HCT116 (cell line): ENCODE results near the gene CYP2S1. TPM values are rescaled to one million over a fixed set of nuclear protein-coding genes. Genes with fewer than 3 reads are reported as not detected.
A peak's percentile ranks its signal among the peaks of the same experiment; 100 is the strongest.

Experiments
- ATAC-seq: fragments of 200-7000 bp; cut with Tn5 transposase; 2 replicates; pipeline ENCODE4 v1.9.1; 2020; ENCODE audit warnings: mild to moderate bottlenecking, moderate library complexity
- BruUV-seq: library from RNA; stranded (reverse); fragments of 400-500 nt; replicated peaks from 2 replicates; lab custom pipeline; 2021; lab: Mats Ljungman, UMichigan
- CTCF ChIA-PET: fragments of 300-600 bp; sonication (Branson Sonifier 250); formaldehyde crosslinking; loops from one replicate; lab custom pipeline; 2021; ENCODE audit warnings: antibody characterized with exemption; lab: Charles Lee
- POLR2A ChIA-PET: fragments of 300-600, 350-600 bp; sonication (Branson Sonifier 250); formaldehyde crosslinking; loops from one replicate; lab custom pipeline; 2021; ENCODE audit warnings: antibody characterized with exemption; lab: Charles Lee
- RAD21 ChIA-PET, 2 experiments: fragments of 300-600 bp; sonication (Branson Sonifier 250); formaldehyde crosslinking; loops; one replicate each; lab custom pipeline; 2023; ENCODE audit warnings: low total read pairs in 2 of 2; ENCODE audit not compliant: uncharacterized antibody in 2 of 2, unreplicated experiment in 2 of 2, low non-redundant PET in 1 of 2; lab: Charles Lee
- DNase-seq: peaks from one replicate; pipeline ENCODE4 v3.0.0-alpha.2; 2010; ENCODE audit warnings: low read depth, low spot score
- H2AFZ ChIP-seq: fragments of 200-600 bp; shearing (Covaris generic), sonication (generic); 2 replicates; pipeline ENCODE4 v1.6.1; 2017; ENCODE audit warnings: low read depth, mixed run types, mixed read lengths, antibody characterized with exemption, low read length; ENCODE audit not compliant: poor library complexity, severe bottlenecking
- H3K27ac ChIP-seq: 2 replicates; pipeline ENCODE4 v1.5.1; 2012; ENCODE audit warnings: low read depth, low read length
- H3K27me3 ChIP-seq: fragments of 200-600 bp; sonication (generic); 2 replicates; pipeline ENCODE4 v1.6.1; 2016; ENCODE audit warnings: mixed run types, low read length, mixed read lengths; ENCODE audit not compliant: insufficient read depth
- H3K36me3 ChIP-seq, 2 experiments: fragments of 200-500 bp in 1 of 2; fragments of 200-600 bp in 1 of 2; sonication (Bioruptor generic) in 1 of 2; sonication (generic) in 1 of 2; 2 replicates each; pipeline versions ENCODE4 v1.5.1 to v1.6.1; 2014 to 2016; ENCODE audit warnings: low read length in 2 of 2, inconsistent platforms in 1 of 2, mixed read lengths in 1 of 2, mixed run types in 1 of 2; ENCODE audit not compliant: insufficient read depth in 2 of 2, control insufficient read depth in 1 of 2
- H3K4me1 ChIP-seq, 2 experiments: fragments of 200-600 bp in 1 of 2; sonication (generic) in 1 of 2; 2 replicates each; pipeline versions ENCODE4 v1.5.1 to v1.6.1; 2012 to 2017; ENCODE audit warnings: low read length in 2 of 2, inconsistent platforms in 1 of 2, mild to moderate bottlenecking in 1 of 2, mixed read lengths in 1 of 2, mixed run types in 1 of 2, moderate library complexity in 1 of 2; ENCODE audit not compliant: insufficient read depth in 2 of 2, control insufficient read depth in 1 of 2
- H3K4me2 ChIP-seq: fragments of 200-600 bp; sonication (generic); 2 replicates; pipeline ENCODE4 v1.6.1; 2017; ENCODE audit warnings: mixed run types, low read length, mixed read lengths
- H3K4me3 ChIP-seq, 2 experiments: fragments of 200-600 bp in 1 of 2; sonication (generic) in 1 of 2; replicated peaks in 1 of 2; 2 replicates each; pipeline ENCODE4 v1.5.1; 2011 to 2016; ENCODE audit warnings: low read length in 2 of 2, control low read depth in 1 of 2, low read depth in 1 of 2, mild to moderate bottlenecking in 1 of 2, mixed read lengths in 1 of 2, mixed run types in 1 of 2
- H3K79me2 ChIP-seq: fragments of 200-600 bp; sonication (generic); 2 replicates; pipeline ENCODE4 v1.6.1; 2017; ENCODE audit warnings: mild to moderate bottlenecking, mixed run types, low read length, moderate library complexity, mixed read lengths; ENCODE audit not compliant: insufficient read depth
- H3K9ac ChIP-seq: fragments of 200-600 bp; sonication (generic); 2 replicates; pipeline ENCODE4 v1.6.1; 2016; ENCODE audit warnings: low read length, mixed read lengths
- H3K9me2 ChIP-seq: fragments of 200-600 bp; sonication (generic), shearing (Covaris generic); 2 replicates; pipeline ENCODE4 v1.6.1; 2017; ENCODE audit warnings: mixed run types, mild to moderate bottlenecking, moderate library complexity; ENCODE audit not compliant: insufficient read depth
- H3K9me3 ChIP-seq, 2 experiments: fragments of 200-500 bp in 1 of 2; fragments of 200-600 bp in 1 of 2; sonication (Bioruptor generic) in 1 of 2; sonication (generic) in 1 of 2; 2 replicates each; pipeline ENCODE4 v1.6.1; 2014 to 2017; ENCODE audit warnings: low read length in 2 of 2, mixed read lengths in 2 of 2, inconsistent platforms in 1 of 2, low read depth in 1 of 2, mild to moderate bottlenecking in 1 of 2, mixed run types in 1 of 2, moderate library complexity in 1 of 2; ENCODE audit not compliant: control insufficient read depth in 1 of 2, insufficient read depth in 1 of 2
- H4K20me1 ChIP-seq: fragments of 200-600 bp; sonication (generic), shearing (Covaris generic); 2 replicates; pipeline ENCODE4 v1.6.1; 2017; ENCODE audit warnings: mixed run types, mild to moderate bottlenecking, moderate library complexity; ENCODE audit not compliant: insufficient read depth
- ATF3 ChIP-seq: IDR thresholded peaks from 2 replicates; pipeline ENCODE4 v1.6.1; 2012
- CBX3 ChIP-seq: IDR thresholded peaks from 2 replicates; pipeline ENCODE4 v1.6.1; 2012; ENCODE audit warnings: low read depth
- EGR1 ChIP-seq: IDR thresholded peaks from 2 replicates; pipeline ENCODE4 v1.6.1; 2012; ENCODE audit warnings: low read depth
- EZH2 ChIP-seq: fragments of 200-600 bp; sonication (generic); IDR thresholded peaks from 2 replicates; pipeline ENCODE4 v1.6.1; 2017; ENCODE audit warnings: antibody characterized with exemption, mixed run types
- POLR2A ChIP-seq: IDR thresholded peaks from 2 replicates; pipeline ENCODE4 v1.7.0; 2011; ENCODE audit warnings: borderline replicate concordance; ENCODE audit not compliant: insufficient read depth, insufficient read length; ENCODE audit errors: extremely low read depth
- POLR2AphosphoS5 ChIP-seq: IDR thresholded peaks from 2 replicates; pipeline ENCODE4 v1.6.1; 2011; ENCODE audit warnings: mild to moderate bottlenecking, low read depth, low read length, moderate library complexity
- SIN3A ChIP-seq: IDR thresholded peaks from 2 replicates; pipeline ENCODE4 v1.6.1; 2012; ENCODE audit warnings: low read depth
- SP1 ChIP-seq: IDR thresholded peaks from 2 replicates; pipeline ENCODE4 v1.6.1; 2012; ENCODE audit warnings: low read depth
- SRF ChIP-seq: IDR thresholded peaks from 2 replicates; pipeline ENCODE4 v1.6.1; 2012; ENCODE audit warnings: low read depth
- YY1 ChIP-seq: IDR thresholded peaks from 2 replicates; pipeline ENCODE4 v1.6.1; 2011; ENCODE audit warnings: low read length, low read depth, moderate library complexity, mild to moderate bottlenecking; ENCODE audit not compliant: insufficient replicate concordance; ENCODE audit errors: extremely low read depth
- intact Hi-C: fragments of 100-400 bp; cut with micrococcal nuclease; formaldehyde crosslinking; loops from 2 replicates; pipeline ENCODE4 v1.10.0; 2022
- total RNA-seq: library from RNA; stranded (reverse); gene quantifications from one replicate; pipeline ENCODE4 v1.2.1, GENCODE V29; 2021; ENCODE audit not compliant: unreplicated experiment
- TF ChIP-seq, protein P1 (sequence below), 3 experiments: fragments of 200-600 bp in 1 of 3; sonication (generic) in 1 of 3; IDR thresholded peaks in 2 of 3; conservative IDR thresholded peaks in 1 of 3; 2 replicates each; pipeline ENCODE4 v1.5.1; 2012 to 2017; ENCODE audit warnings: low read depth in 2 of 3, low read length in 2 of 3, antibody characterized with exemption in 1 of 3, borderline replicate concordance in 1 of 3, control low read depth in 1 of 3, mild to moderate bottlenecking in 1 of 3, mixed read lengths in 1 of 3, mixed run types in 1 of 3, moderate library complexity in 1 of 3; ENCODE audit not compliant: insufficient read depth in 1 of 3

The CYP2S1 gene
- total RNA-seq, 1 experiment from 2014 or later, result 17.6 TPM

GRCh38 chr19:41248895-41249294, 55.9 kb downstream of the CYP2S1 start:
- TF ChIP-seq SP1 (no peak), EZH2 (no peak), POLR2A (no peak)
- no peaks in the 10 kb centered on the region for H3K9me2 ChIP-seq
- no peak overlapping the region for H3K4me3 ChIP-seq
- peaks cover 0 to 50% of the 10 kb centered on the region in 2 experiments; a peak in 3 of 4 replicates for H3K36me3 ChIP-seq
- RAD21 ChIA-PET, result no interaction called here
- no peak overlapping the region for H3K9ac ChIP-seq
- CTCF ChIA-PET, result interaction anchor here (1.1 to 1.8 kb wide), 2 partner anchors 14 to 45 kb away, joined by 6 to 9 read pairs; no protein-coding TSS in a partner anchor
- POLR2A ChIA-PET, result interaction anchor here (1.2 kb wide), 1 partner anchor 20 kb away, joined by 3 read pairs; no protein-coding TSS in a partner anchor
- BruUV-seq, result no TSS peak
- H4K20me1 ChIP-seq, result no peaks in the 10 kb centered on the region
- intact Hi-C loops, result no loop called here
- H3K79me2 ChIP-seq, result no peaks in the 10 kb centered on the region
- ATAC-seq (peak; percentile 51; the same call in 1 of the 2 replicates), DNase-seq (no peak)
- H2AFZ ChIP-seq, result no peak overlapping the region
- H3K27me3 ChIP-seq, result no peaks in the 10 kb centered on the region
- H3K4me2 ChIP-seq, result no peak overlapping the region
- no peaks in the 10 kb centered on the region for H3K4me1 ChIP-seq
- H3K27ac ChIP-seq, result no peak overlapping the region
- no peaks in the 10 kb centered on the region; a peak in 1 of 4 replicates for H3K9me3 ChIP-seq

DNA sequence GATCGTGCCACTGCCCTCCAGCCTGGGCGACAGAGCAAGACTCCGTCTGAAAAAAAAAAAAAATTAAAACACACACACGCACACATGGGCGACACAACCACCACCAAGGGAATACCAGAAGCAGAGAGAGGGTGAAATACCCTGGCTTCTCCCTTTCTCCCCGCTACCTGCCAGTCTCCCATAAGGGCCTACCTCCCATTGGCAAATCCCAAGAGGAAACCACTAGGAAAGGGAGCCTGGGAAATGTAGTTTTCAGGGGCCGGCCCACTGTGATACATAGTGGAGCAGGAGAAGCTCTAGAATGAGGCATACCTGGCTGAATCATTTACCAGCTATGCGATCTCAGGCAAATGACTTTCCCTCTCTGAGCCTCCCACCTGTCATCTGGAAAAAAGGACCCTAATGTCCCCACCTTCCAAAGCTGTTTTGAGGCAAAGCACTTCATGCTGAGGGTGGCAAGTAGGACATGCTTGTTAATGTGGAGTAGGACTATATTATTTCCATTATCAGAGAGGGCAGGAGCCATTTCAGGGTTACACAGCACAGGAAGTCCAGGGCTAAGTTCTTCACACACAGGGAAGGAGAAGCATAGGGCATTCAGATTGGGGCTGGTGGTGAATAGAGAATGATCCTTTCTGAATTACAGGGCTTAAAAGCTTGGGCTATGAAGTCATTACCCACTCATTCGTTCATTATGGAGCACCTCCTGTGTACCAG, 56.8 kb downstream of the CYP2S1 start:
- peak; percentile 71 for ATAC-seq
- no peaks in the 10 kb centered on the region for H3K9me2 ChIP-seq
- BruUV-seq, result no TSS peak

More for the DNA sequence above, 56.8 kb downstream of the CYP2S1 start:
- TF ChIP-seq SP1, result no peak
- TF ChIP-seq SRF, result no peak
- no peak for TF ChIP-seq SIN3A
- no peak for TF ChIP-seq EGR1
- no peak for TF ChIP-seq POLR2AphosphoS5
- TF ChIP-seq ATF3, result no peak
- TF ChIP-seq, protein P1, sequence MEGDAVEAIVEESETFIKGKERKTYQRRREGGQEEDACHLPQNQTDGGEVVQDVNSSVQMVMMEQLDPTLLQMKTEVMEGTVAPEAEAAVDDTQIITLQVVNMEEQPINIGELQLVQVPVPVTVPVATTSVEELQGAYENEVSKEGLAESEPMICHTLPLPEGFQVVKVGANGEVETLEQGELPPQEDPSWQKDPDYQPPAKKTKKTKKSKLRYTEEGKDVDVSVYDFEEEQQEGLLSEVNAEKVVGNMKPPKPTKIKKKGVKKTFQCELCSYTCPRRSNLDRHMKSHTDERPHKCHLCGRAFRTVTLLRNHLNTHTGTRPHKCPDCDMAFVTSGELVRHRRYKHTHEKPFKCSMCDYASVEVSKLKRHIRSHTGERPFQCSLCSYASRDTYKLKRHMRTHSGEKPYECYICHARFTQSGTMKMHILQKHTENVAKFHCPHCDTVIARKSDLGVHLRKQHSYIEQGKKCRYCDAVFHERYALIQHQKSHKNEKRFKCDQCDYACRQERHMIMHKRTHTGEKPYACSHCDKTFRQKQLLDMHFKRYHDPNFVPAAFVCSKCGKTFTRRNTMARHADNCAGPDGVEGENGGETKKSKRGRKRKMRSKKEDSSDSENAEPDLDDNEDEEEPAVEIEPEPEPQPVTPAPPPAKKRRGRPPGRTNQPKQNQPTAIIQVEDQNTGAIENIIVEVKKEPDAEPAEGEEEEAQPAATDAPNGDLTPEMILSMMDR (IDR thresholded peaks at IDR 0.05 in 2 of 3, conservative IDR thresholded peaks at IDR 0.05 in 1 of 3; ENCODE audit: borderline replicate concordance in 1 of 3, insufficient read depth in 1 of 3, low read depth in 2 of 3, low read length in 2 of 3), result no peak
- TF ChIP-seq YY1, result no peak
- TF ChIP-seq CBX3, result no peak
- no peak overlapping the region for H3K27ac ChIP-seq
- no peak overlapping the region for H2AFZ ChIP-seq
- no peaks in the 10 kb centered on the region; a peak in 1 of 4 replicates for H3K9me3 ChIP-seq
- H3K36me3 ChIP-seq, result peaks cover 0 to 47% of the 10 kb centered on the region in 2 experiments; a peak in 3 of 4 replicates
- DNase-seq, result no peak
- H3K4me3 ChIP-seq, result no peak overlapping the region
- no peaks in the 10 kb centered on the region for H3K27me3 ChIP-seq
- POLR2A ChIA-PET, result interaction anchor here (1.2 kb wide), 1 partner anchor 14 kb away, joined by 3 read pairs; no protein-coding TSS in a partner anchor
- intact Hi-C loops, result no loop called here
- H3K9ac ChIP-seq, result no peak overlapping the region
- H3K79me2 ChIP-seq, result no peaks in the 10 kb centered on the region
- H4K20me1 ChIP-seq, result no peaks in the 10 kb centered on the region
- H3K4me2 ChIP-seq, result no peak overlapping the region
- no peaks in the 10 kb centered on the region for H3K4me1 ChIP-seq
- RAD21 ChIA-PET, result no interaction called here
- CTCF ChIA-PET, result no interaction called here
